ENCODE measurements around the gene REXO1. TPM values are rescaled to one million over a fixed set of nuclear protein-coding genes. Genes with fewer than 3 reads are reported as not detected.

Gene REXO1
- total and polyA plus RNA-seq, 2 of the 13 experiments (the other 11 are each of a cell fraction or from before 2014, with no cell fraction given): 5.0 to 11.2 TPM

DNA sequence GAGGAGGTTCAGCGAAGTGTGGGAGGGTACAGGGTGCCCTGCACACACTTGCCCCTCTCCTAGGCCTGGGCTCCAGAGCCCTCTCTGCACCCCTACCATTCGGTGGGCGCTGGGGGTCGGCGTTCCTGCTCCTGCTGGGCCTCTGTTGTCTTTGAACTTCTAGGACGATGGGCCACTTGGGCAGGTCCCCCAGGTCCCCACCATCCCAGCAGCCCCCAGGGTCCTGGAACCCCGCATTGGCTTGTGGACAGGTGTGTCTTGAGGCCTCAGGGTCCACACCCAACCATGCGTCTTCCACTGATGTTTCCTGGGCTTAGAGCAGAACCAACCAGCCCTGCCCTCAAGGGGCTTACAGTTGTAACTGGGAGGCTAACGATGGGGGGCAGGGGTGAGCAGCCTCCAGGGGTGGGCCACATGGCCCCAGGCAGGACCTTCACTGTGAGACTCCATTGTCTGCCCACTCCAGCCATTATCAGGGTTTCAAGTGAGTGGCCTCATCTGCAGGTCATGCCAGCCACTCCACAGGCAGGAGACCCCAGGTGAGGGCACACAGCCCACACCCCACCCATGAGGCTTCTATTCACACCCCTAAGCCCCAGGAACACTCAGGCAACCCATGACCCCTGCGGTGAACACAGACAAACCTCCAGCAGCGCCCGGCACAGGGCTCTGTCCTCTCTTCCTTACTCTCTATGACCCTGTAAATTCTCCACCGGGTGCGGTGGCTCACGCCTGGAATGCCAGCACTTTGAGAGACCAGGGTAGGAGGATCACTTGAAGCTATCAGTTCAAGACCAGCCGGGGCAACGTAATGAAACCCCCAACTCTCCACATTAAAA is 17.1 kb upstream of the REXO1 start (continued):
- TF ChIP-seq ZBTB38 (CRISPR knock-in tag; IDR thresholded peaks at IDR 0.05) (0 out of 2 replicates have a peak, but pooled peaks have one; percentile 70), ZNF430 (CRISPR knock-in tag; IDR thresholded peaks at IDR 0.05) (0 out of 2 replicates have a peak, but pooled peaks have one; percentile 12), ZNF558 (CRISPR knock-in tag; IDR thresholded peaks at IDR 0.05; ENCODE audit: borderline replicate concordance) (no peak), ZKSCAN1 (IDR thresholded peaks at IDR 0.05; ENCODE audit: low read length) (no peak), ZFP36 (IDR thresholded peaks at IDR 0.05; ENCODE audit: borderline replicate concordance, low read depth, low read length, partially characterized antibody) (no peak), MEF2D (CRISPR knock-in tag; IDR thresholded peaks at IDR 0.05) (no peak), MXD1 (CRISPR knock-in tag; IDR thresholded peaks at IDR 0.05) (peak; percentile 4; the same call in 1 of the 2 replicates), ZNF646 (CRISPR knock-in tag; IDR thresholded peaks at IDR 0.05) (no peak), HOXA5 (CRISPR knock-in tag; IDR thresholded peaks at IDR 0.05) (no peak), ZC3H4 (CRISPR knock-in tag; IDR thresholded peaks at IDR 0.05; ENCODE audit: borderline replicate concordance) (0 out of 2 replicates have a peak, but pooled peaks have one; percentile 3), NFATC3 (CRISPR knock-in tag; IDR thresholded peaks at IDR 0.05) (no peak), GATAD1 (CRISPR knock-in tag; IDR thresholded peaks at IDR 0.05) (no peak), ZNF33B (CRISPR knock-in tag; IDR thresholded peaks at IDR 0.05) (no peak), SPEN (CRISPR knock-in tag; IDR thresholded peaks at IDR 0.05; ENCODE audit: low read depth) (0 out of 2 replicates have a peak, but pooled peaks have one; percentile 27), POLR2AphosphoS5 (IDR thresholded peaks at IDR 0.05; ENCODE audit: low read depth, low read length) (no peak), ZNF616 (CRISPR knock-in tag; IDR thresholded peaks at IDR 0.05; ENCODE audit: low read depth) (no peak), TRIM24 (CRISPR knock-in tag; IDR thresholded peaks at IDR 0.05) (no peak), SMARCC2 (IDR thresholded peaks at IDR 0.05) (no peak)
- TF ChIP-seq, protein P1, sequence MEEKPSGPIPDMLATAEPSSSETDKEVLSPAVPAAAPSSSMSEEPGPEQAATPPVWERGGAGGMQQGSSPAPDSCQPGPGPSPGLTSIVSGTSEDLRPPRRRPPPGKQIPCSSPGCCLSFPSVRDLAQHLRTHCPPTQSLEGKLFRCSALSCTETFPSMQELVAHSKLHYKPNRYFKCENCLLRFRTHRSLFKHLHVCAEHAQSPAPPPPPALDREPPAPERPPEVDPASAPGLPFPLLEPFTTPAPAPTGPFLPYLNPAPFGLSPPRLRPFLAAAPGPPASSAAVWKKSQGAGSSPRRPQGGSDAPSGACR (CRISPR knock-in tag; IDR thresholded peaks at IDR 0.05): 0 out of 2 replicates have a peak, but pooled peaks have one; percentile 64
- TF ChIP-seq, protein P2, sequence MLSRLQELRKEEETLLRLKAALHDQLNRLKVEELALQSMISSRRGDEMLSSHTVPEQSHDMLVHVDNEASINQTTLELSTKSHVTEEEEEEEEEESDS (CRISPR knock-in tag; IDR thresholded peaks at IDR 0.05; ENCODE audit: borderline replicate concordance): no peak
- TF ChIP-seq, protein P3, sequence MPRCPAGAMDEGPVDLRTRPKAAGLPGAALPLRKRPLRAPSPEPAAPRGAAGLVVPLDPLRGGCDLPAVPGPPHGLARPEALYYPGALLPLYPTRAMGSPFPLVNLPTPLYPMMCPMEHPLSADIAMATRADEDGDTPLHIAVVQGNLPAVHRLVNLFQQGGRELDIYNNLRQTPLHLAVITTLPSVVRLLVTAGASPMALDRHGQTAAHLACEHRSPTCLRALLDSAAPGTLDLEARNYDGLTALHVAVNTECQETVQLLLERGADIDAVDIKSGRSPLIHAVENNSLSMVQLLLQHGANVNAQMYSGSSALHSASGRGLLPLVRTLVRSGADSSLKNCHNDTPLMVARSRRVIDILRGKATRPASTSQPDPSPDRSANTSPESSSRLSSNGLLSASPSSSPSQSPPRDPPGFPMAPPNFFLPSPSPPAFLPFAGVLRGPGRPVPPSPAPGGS (CRISPR knock-in tag; IDR thresholded peaks at IDR 0.05): no peak

Measured in HepG2 (cell line).